AG09319 (cell line): ENCODE results near the gene DPP7.

Source experiments
- DNase-seq: peaks from one replicate; pipeline ENCODE4 v3.0.0-alpha.2; 2010; ENCODE audit warnings: low read depth; ENCODE audit errors: extremely low read depth
- TF ChIP-seq, protein P1 (sequence below): IDR thresholded peaks from 2 replicates; pipeline ENCODE4 v1.5.1; 2011; ENCODE audit warnings: low read depth, mild to moderate bottlenecking, inconsistent platforms, low read length, moderate library complexity

DPP7 gene

DNA sequence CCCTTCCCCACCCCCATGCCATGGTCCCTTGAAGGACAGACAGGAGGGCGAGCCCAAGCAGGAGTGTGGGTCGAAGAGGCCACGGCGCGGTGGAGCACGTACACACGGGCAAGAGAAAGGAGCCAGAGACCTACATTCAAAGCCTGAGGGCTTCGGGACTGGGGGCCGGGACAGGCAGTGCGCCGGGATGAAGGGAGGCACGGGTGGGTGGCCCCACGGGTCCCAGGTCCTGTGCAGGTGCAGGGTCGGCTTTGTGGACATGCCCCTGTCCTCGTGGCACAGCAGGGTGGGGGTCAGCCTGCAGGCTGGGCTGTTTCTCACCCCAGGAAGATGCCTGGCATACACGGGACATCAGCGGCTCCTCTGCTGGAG is 45.5 kb upstream of the DPP7 start:
- TF ChIP-seq, protein P1, sequence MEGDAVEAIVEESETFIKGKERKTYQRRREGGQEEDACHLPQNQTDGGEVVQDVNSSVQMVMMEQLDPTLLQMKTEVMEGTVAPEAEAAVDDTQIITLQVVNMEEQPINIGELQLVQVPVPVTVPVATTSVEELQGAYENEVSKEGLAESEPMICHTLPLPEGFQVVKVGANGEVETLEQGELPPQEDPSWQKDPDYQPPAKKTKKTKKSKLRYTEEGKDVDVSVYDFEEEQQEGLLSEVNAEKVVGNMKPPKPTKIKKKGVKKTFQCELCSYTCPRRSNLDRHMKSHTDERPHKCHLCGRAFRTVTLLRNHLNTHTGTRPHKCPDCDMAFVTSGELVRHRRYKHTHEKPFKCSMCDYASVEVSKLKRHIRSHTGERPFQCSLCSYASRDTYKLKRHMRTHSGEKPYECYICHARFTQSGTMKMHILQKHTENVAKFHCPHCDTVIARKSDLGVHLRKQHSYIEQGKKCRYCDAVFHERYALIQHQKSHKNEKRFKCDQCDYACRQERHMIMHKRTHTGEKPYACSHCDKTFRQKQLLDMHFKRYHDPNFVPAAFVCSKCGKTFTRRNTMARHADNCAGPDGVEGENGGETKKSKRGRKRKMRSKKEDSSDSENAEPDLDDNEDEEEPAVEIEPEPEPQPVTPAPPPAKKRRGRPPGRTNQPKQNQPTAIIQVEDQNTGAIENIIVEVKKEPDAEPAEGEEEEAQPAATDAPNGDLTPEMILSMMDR, result no peak
- DNase-seq, result no peak

DNA sequence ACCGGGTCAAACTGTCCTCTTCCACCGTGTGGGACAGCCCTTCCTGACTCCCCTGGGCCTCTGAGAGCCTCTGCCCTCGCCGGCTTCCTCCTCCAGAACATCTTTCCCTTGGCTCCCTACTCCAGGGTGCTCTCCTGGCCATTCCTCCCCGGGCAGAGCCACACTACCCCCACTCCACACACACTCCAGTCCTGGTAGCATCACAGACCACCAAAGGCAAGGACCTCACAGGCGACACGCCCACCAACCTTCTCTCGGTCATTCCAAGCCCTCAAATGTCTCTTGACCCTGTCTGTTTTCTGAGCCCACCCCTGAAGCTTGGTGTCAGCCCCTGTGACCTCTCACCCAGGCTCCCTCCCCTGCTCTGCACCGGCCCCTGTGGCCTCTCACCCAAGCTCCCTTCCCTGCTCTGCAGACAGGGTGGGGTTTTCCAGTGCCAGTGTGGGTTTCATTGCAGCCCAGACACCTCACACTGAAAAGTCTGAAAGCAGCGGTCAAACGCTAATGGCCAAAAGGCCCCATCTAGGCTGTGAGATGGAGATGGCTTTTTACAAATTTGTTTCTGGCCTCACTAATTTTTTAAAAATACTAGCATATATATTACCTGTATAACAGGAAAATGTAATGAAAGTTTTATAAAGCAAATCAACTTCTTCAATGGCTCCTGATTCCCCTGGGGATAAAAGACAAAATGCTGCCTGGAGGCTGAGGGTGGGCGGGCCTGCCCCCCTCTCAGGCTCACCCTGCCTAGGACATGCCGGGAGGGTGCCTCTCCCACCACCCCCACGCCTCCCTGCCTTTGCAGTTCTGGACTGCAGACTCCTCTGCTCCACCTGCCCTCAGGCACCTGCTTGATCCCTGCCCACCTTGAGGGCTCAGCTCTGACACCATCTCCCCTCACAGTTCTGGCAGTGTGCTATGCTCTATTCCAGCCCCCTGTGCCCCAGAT is 44.8 kb upstream of the DPP7 start:
- DNase-seq, result no peak
- TF ChIP-seq, protein P1, result no peak

DNA sequence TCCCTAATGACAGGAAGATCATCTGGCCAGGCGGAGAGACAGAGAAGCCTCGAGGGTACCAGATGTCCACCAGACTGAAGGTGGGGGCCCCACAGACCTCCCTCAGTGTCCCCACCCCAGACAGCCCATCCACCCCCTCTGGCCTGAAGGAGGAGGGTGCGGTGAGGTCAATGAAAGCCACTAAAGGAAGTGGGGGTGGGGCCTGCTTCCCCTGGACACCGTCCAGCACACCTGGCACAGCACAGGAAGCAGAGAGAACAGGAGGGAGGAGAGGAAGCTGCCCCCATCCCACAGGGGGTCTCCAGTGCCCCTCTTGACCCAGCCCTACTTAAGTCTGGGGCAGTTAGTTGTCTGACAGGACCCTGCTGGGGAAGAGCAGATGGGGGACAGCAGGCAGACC is 44.1 kb upstream of the DPP7 start:
- no peak for DNase-seq
- TF ChIP-seq, protein P1, result no peak

DNA sequence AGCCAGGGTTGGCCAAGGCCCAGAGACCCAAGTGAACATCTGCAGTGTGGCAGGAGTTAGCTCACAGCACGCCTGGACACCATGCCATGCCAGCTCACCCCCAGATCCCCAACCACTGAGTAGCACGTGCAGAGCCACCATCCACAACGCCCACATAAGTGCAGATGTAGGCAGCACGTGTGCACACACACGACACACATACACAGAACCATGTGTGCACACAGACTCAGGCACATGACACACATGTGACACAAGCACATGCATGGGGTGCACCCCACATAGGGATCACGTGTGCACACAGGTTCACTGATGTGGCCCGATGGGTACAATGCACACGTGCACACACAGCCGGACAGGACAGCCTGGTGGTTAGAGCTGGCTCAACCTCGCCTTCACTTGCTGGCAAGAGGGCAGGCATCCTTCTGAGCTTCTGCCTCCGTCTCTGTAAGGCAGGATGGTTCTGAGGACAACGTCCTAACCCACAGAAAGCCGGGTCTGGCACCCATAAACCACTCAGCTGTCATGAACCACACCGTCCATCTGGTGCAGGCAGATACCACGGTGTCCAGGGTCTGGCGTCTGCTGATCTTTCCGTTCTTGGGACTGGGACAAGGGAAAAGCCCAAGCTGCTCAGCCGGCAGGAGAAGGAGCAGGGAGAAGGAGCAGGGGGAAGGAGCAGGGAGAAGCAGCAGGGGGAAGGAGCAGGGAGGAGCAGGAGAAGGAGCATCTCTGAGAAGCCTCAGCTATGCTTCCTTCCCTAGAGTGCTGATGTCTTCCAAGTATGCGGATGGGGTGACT is 43.3 kb upstream of the DPP7 start:
- TF ChIP-seq, protein P1, result no peak
- DNase-seq, result no peak

DNA sequence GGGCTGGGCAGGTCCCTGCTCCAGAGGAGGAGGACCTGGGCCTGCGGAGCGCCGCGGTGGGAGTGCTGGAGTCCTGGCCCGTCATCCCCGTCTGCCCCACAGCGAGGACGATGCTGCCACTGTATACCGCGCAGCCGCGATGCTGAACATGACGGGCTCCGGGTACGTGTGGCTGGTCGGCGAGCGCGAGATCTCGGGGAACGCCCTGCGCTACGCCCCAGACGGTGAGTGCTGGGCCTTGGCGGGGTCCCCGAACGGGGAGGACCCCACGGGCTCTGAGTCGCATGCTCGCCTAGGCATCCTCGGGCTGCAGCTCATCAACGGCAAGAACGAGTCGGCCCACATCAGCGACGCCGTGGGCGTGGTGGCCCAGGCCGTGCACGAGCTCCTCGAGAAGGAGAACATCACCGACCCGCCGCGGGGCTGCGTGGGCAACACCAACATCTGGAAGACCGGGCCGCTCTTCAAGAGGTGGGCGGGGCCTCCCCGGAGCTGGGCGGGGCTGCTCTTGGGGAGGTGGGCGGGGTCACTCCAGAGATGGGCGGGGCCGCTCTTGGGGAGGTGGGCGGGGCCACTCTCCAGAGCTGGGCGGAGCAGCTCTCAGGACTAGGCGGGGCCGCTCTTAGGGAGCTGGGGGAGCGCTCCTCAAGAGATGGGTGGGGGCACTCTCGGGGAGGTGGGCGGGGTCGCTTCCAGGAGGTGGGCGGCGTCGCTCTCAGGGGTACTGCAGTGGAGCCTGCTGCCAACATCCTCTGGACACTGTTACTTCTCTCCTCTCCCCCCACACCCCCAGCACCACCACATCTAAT is 42.2 kb upstream of the DPP7 start:
- TF ChIP-seq, protein P1, result no peak
- peak; percentile 12 for DNase-seq

DNA sequence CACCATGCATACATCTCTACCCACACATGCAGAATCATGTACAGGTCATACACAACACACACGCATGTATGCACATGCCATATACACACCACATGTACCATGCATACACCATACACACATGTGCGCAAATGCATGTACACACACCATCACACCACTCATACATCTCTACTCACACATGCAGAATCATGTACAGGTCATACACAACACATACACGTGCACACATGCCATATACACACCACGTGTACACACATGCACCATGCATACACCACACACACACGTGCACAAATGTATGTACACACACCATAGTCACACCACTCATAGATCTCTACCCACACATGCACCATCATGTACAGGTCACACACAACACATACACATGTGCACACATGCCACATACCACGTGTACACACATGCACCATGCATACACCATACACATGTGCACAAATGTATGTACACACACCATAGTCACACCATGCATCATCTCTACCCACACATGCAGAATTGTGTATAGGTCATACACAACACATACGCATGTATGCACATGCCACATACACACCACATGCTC is 38.4 kb upstream of the DPP7 start:
- TF ChIP-seq, protein P1, result no peak
- DNase-seq, result no peak
